Spleen (tissue), 7 donors: ENCODE measurements around the gene BCL6.

Experiments used
- POLR2A ChIP-seq, 3 donors: fragments of 450-650 bp; IDR thresholded peaks; one replicate each; pipeline ENCODE4 v1.5.1; 2017; ENCODE audit warnings: antibody characterized with exemption in 3 of 3, mild to moderate bottlenecking in 1 of 3
- POLR2AphosphoS5 ChIP-seq, 3 donors: sonication (generic); formaldehyde crosslinking; IDR thresholded peaks; one replicate each; pipeline ENCODE4 v1.5.1; 2017; ENCODE audit warnings: antibody characterized with exemption in 3 of 3
- TF ChIP-seq, protein P1 (sequence below), 11 experiments: fragments of 200-600 bp in 7 of 11; fragments of 450-650 bp in 4 of 11; sonication (generic) in 4 of 11; IDR thresholded peaks in 8 of 11; conservative IDR thresholded peaks in 3 of 11; 1 replicate in 7 of 11; 2 replicates in 4 of 11; pipeline versions ENCODE4 v1.4.0 to v1.8.0; 2016 to 2021; ENCODE audit warnings: antibody characterized with exemption in 11 of 11, inconsistent platforms in 4 of 11, mild to moderate bottlenecking in 1 of 11
- donor health status: DM: no; HTN: no; CAD: no; lungs with moderate emphysema.
- donor health status: DM: no; HTN: no; CAD: no.
- donor health status: DM: no; HTN: no; CAD: no.

DNA sequence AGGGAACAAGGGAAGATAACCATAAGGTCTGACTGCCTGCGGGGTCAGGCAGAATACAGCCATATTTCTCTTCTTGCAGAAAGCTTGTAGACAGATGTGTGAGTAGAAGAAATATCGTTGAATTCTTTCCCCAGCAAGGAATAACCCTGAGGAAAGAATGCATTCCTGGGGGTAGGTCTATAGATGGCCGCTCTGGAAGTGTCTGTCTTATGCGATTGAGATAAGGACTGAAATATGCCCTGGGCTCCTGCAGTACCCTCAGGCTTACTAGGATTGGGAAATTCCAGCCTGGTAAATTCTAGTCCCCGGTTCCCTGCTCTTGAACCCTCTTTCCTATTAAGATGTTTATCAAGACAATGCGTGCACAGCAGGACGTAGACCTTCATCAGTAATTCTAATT lies 59.3 kb downstream of the BCL6 start:
- TF ChIP-seq POLR2A (IDR thresholded peaks at IDR 0.05) (no peak), POLR2AphosphoS5 (IDR thresholded peaks at IDR 0.05) (no peak)
- TF ChIP-seq, protein P1, sequence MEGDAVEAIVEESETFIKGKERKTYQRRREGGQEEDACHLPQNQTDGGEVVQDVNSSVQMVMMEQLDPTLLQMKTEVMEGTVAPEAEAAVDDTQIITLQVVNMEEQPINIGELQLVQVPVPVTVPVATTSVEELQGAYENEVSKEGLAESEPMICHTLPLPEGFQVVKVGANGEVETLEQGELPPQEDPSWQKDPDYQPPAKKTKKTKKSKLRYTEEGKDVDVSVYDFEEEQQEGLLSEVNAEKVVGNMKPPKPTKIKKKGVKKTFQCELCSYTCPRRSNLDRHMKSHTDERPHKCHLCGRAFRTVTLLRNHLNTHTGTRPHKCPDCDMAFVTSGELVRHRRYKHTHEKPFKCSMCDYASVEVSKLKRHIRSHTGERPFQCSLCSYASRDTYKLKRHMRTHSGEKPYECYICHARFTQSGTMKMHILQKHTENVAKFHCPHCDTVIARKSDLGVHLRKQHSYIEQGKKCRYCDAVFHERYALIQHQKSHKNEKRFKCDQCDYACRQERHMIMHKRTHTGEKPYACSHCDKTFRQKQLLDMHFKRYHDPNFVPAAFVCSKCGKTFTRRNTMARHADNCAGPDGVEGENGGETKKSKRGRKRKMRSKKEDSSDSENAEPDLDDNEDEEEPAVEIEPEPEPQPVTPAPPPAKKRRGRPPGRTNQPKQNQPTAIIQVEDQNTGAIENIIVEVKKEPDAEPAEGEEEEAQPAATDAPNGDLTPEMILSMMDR (IDR thresholded peaks at IDR 0.05 in 8 of 11, conservative IDR thresholded peaks at IDR 0.05 in 3 of 11): no peak
